ENCODE data around the gene ADAMTSL5. TPM values are rescaled to one million over a fixed set of nuclear protein-coding genes. Genes with fewer than 3 reads are reported as not detected.
"Not testable (repeated sequence)": the region's sequence is repeated elsewhere in the genome, so short reads cannot be mapped to it uniquely, and the experiment has no call there.

ADAMTSL5 gene
- total RNA-seq, 1 donor from 2014 or later: 0.58 TPM

DNA sequence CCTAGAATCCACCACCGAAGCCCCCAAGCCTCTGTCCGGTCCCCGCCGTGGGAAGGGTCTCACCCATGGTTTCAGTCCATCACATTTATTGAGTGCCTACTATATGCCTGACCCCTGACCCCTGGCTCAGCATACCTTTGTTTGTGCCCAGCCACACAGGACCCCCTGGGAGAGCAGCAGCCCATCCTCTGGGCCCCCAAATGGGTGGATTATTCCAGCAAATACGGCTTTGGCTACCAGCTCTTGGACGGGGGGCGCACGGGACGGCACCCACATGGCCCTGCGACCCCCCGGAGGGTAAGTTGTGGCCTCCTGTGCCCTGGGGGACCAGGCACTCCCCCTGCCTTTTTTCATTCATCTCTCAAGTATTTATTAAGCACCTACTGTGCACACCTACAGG lies 18.8 kb upstream of the ADAMTSL5 start:
- H3K4me3 ChIP-seq (ENCODE audit: low read depth, low read length): no peak overlapping the region
- peaks cover 14% of the 10 kb centered on the region for H3K27me3 ChIP-seq (ENCODE audit: control insufficient read depth, insufficient read depth, low read length)
- no peaks in the 10 kb centered on the region for H3K36me3 ChIP-seq (ENCODE audit: control insufficient read depth, insufficient read depth, low read length)
- DNase-seq (ENCODE audit: low read depth): no peak
- TF ChIP-seq, protein P1, sequence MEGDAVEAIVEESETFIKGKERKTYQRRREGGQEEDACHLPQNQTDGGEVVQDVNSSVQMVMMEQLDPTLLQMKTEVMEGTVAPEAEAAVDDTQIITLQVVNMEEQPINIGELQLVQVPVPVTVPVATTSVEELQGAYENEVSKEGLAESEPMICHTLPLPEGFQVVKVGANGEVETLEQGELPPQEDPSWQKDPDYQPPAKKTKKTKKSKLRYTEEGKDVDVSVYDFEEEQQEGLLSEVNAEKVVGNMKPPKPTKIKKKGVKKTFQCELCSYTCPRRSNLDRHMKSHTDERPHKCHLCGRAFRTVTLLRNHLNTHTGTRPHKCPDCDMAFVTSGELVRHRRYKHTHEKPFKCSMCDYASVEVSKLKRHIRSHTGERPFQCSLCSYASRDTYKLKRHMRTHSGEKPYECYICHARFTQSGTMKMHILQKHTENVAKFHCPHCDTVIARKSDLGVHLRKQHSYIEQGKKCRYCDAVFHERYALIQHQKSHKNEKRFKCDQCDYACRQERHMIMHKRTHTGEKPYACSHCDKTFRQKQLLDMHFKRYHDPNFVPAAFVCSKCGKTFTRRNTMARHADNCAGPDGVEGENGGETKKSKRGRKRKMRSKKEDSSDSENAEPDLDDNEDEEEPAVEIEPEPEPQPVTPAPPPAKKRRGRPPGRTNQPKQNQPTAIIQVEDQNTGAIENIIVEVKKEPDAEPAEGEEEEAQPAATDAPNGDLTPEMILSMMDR (IDR thresholded peaks at IDR 0.05; ENCODE audit: insufficient read depth, low read length, poor library complexity, severe bottlenecking): no peak

DNA sequence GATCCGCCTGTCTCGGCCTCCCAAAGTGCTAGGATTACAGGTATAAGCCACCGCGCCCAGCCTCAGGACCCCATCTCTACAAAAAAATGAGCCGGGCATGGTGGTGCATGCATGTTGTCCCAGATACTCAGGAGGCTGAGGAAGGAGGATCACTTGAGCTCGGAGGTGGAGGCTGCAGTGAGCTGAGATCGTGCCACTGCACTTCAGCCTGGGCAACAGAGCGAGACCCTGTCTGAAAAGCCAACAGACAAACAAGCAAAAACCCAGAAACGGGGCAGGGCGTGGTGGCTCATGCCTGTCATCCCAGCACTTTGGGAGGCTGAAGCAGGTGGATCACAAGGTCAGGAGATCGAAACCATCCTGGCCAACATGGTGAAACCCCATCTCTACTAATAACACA lies 18.0 kb upstream of the ADAMTSL5 start:
- H3K27me3 ChIP-seq (ENCODE audit: control insufficient read depth, insufficient read depth, low read length): peaks cover 18% of the 10 kb centered on the region
- H3K4me3 ChIP-seq (ENCODE audit: low read depth, low read length); H3K36me3 ChIP-seq (ENCODE audit: control insufficient read depth, insufficient read depth, low read length); DNase-seq (ENCODE audit: low read depth): not testable (repeated sequence)

DNA sequence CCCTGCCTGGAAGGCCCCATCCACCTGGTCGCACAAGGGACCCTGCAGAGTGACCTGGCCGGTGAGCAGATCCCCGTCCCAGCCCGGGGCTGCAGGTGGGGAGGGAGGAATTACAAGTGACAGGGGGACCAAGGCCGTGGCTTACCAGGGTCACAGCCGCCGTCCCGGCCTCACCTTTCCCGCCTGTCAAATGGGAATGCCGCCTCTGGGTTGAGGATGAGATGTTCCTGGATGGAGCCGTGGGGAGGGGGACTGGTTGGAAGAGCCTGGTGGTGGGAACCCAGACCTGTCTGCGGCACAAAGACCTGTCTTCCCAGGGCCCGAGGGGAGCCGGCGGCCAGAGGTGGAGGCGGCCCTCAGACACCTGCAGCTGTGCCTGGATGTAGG lies 16.6 kb upstream of the ADAMTSL5 start:
- TF ChIP-seq, protein P1 (IDR thresholded peaks at IDR 0.05; ENCODE audit: insufficient read depth, low read length, poor library complexity, severe bottlenecking): no peak

DNA sequence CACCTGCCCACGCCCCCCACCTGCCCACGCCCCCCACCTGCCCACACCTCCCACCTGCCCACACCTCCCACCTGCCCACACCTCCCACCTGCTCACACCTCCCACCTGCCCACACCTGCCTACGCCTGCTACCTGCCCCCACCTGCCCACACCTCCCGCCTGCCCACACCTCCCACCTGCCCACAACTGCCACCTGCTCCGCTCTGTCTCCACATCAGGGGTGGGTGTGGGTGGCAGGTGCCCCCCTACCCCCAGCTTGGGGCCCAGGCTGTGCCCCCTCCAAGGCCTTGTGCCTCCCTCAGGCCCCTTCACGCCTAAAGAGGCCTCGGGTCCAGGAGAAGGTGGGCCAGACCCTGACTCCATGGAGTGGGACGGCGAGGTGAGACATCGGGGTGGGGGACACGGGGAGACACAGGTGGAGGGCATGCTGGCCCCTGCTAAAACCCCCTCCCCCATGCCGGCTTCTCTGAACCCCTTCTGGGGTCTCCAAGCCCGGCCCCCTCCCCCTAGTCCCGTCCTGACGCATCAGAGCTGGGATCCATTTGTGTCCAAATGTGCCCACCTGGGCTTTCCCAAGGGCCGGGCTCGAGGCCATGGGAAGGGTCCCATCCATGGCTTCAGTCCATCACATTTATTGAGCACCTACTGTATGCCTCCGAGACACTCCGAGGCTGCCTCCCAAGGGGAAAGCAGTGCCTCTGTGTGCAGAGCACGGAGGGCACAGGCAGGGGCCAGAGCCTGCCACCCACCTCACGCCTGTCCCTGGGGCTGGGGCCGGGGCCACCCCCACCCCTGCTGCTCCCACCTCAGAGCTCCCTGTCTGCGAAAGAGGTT lies 16.0 kb upstream of the ADAMTSL5 start:
- H3K27me3 ChIP-seq (ENCODE audit: control insufficient read depth, insufficient read depth, low read length): peaks cover 35% of the 10 kb centered on the region
- H3K36me3 ChIP-seq (ENCODE audit: control insufficient read depth, insufficient read depth, low read length): no peaks in the 10 kb centered on the region
- TF ChIP-seq, protein P1 (IDR thresholded peaks at IDR 0.05; ENCODE audit: insufficient read depth, low read length, poor library complexity, severe bottlenecking): no peak
- DNase-seq (ENCODE audit: low read depth): no peak
- no peak overlapping the region for H3K4me3 ChIP-seq (ENCODE audit: low read depth, low read length)

More for the DNA sequence above, 16.6 kb upstream of the ADAMTSL5 start:
- Histone ChIP-seq H3K27me3 (ENCODE audit: control insufficient read depth, insufficient read depth, low read length) (peaks cover 32% of the 10 kb centered on the region), H3K36me3 (ENCODE audit: control insufficient read depth, insufficient read depth, low read length) (no peaks in the 10 kb centered on the region), H3K4me3 (ENCODE audit: low read depth, low read length) (no peak overlapping the region)
- DNase-seq (ENCODE audit: low read depth): no peak

DNA sequence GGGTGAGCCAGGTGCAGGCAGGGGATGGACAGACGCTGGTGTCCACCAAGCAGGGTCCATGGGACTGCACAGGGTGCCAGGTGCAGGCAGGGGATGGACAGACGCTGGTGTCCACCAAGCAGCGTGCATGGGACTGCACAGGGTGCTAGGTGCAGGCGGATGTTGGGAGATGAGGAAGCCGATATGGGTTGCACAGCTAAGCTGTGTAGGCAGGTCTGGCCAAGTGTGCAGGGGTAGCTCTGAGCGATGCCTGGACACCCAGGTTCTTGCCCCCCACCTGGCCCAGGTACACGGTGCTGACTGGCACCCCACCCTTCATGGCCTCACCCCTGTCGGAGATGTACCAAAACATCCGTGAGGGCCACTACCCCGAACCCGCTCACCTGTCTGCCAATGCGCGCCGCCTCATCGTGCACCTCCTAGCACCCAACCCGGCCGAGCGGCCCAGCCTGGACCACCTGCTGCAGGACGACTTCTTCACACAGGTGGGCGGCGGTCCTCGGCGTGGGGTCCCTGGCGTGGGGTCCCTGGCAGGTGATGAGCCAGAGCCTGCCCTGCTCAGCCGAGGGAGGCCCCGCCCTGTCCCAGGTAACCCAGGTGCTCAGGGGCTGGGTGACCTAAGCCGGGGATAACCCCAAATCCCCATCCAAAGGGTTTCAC lies 15.0 kb upstream of the ADAMTSL5 start:
- no peak overlapping the region for H3K4me3 ChIP-seq (ENCODE audit: low read depth, low read length)
- no peak for DNase-seq (ENCODE audit: low read depth)
- no peaks in the 10 kb centered on the region for H3K36me3 ChIP-seq (ENCODE audit: control insufficient read depth, insufficient read depth, low read length)
- TF ChIP-seq, protein P1 (IDR thresholded peaks at IDR 0.05; ENCODE audit: insufficient read depth, low read length, poor library complexity, severe bottlenecking): no peak
- H3K27me3 ChIP-seq (ENCODE audit: control insufficient read depth, insufficient read depth, low read length): peaks cover 41% of the 10 kb centered on the region

DNA sequence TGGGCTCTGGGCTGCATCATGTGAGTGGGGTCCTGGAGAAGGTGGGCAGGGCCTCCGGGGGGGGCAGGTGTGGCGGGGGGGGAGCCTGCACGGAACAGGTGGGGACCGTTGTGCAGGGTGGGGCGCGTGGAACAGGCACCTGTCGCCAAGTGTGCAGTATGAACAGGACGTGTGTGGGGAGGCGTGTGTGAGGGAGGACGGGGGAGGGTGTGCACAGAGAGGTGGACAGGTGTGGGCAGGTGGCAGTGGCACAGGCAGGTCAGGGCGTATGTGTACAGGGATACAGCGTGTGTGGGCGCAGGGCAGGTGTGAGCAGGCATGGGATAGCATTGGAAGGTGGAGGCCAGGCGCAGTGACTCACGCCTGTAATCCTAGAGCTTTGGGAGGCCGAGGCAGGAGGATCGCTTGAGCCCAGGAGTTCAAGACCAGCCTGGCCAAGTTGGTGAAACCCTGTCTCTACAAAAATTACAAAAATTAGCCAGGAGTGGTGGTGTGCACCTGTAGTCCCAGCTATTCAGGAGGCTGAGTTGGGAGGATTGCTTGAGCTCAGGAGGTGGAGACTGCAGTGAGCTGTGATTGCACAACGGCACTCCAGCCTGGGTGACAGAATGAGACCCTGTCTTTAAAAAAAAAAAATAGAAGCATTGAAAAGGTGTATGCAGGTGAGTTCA lies 14.3 kb upstream of the ADAMTSL5 start:
- DNase-seq (ENCODE audit: low read depth): no peak
- Histone ChIP-seq H3K4me3 (ENCODE audit: low read depth, low read length) (no peak overlapping the region), H3K36me3 (ENCODE audit: control insufficient read depth, insufficient read depth, low read length) (no peaks in the 10 kb centered on the region), H3K27me3 (ENCODE audit: control insufficient read depth, insufficient read depth, low read length) (peaks cover 46% of the 10 kb centered on the region)
- TF ChIP-seq, protein P1 (IDR thresholded peaks at IDR 0.05; ENCODE audit: insufficient read depth, low read length, poor library complexity, severe bottlenecking): no peak

Measured in kidney epithelial cell (primary cell).